Right cardiac atrium (tissue), 5 donors: ENCODE measurements around the gene SRSF8. TPM values are rescaled to one million over a fixed set of nuclear protein-coding genes. Genes with fewer than 3 reads are reported as not detected.

Source experiments
- ATAC-seq, 2 donors: fragments of 200-7000 bp; cut with Tn5 transposase; one replicate each; pipeline versions ENCODE4 v1.8.0 to v1.9.1; 2020; ENCODE audit warnings: moderate library complexity in 2 of 2, mild to moderate bottlenecking in 1 of 2
- DNase-seq, 3 donors: peaks; one replicate each; pipeline ENCODE4 v3.0.0-alpha.2; 2020
- H3K27ac ChIP-seq: one replicate; pipeline ENCODE4 v1.5.1; 2013; ENCODE audit warnings: mild to moderate bottlenecking, low read length, control low read depth, moderate library complexity
- H3K27me3 ChIP-seq: one replicate; pipeline ENCODE4 v1.6.1; 2013; ENCODE audit not compliant: control insufficient read depth, insufficient read depth
- H3K4me1 ChIP-seq: one replicate; pipeline ENCODE4 v1.6.1; 2013; ENCODE audit warnings: low read length; ENCODE audit not compliant: control insufficient read depth, insufficient read depth
- H3K4me3 ChIP-seq: one replicate; pipeline ENCODE4 v1.5.1; 2013; ENCODE audit warnings: low read length, control low read depth
- H3K9me3 ChIP-seq: one replicate; pipeline ENCODE4 v1.6.1; 2013; ENCODE audit warnings: low read length; ENCODE audit not compliant: control insufficient read depth
- WGBS: extraction: QIAGEN DNeasy Blood & Tissue Kit; methylation state at CpG from one replicate; pipeline ENCODE4 v1.1.7; 2013; 5-methylcytosine and 5-hydroxymethylcytosine counted together
- intact Hi-C, 4 donors: fragments of 100-400 bp; cut with DNase I; formaldehyde crosslinking; loops; one replicate each; pipeline versions ENCODE4 v1.11.0 to v1.14.0; 2022 to 2023
- polyA plus RNA-seq: library from polyadenylated mRNA; stranded (reverse); fragments of 200-250 nt; gene quantifications from one replicate; pipeline ENCODE4 v1.2.3, GENCODE V29; 2013
- total RNA-seq, 4 donors: library from RNA; stranded (reverse); fragmentation: NEBNext Ultra II Directional; extraction: Animal tissue kit (Norgen Biotek cat#: 25700); gene quantifications; one replicate each; pipeline ENCODE4 v1.2.1, GENCODE V29; 2021
- donor health status: healthy with polysubstance abuse.
- donor health status: DM: no; HTN: yes; CAD: no.
- donor health status: DM: no; HTN: no; CAD: no.
- donor health status: DM: no; HTN: yes; CAD: no; lungs with severe emphysema.
- donor health status: DM: yes; HTN: yes; CAD: no.

The SRSF8 gene
- total and polyA plus RNA-seq, 5 donors = 30.5 to 39.4 (median 33.9) TPM

DNA sequence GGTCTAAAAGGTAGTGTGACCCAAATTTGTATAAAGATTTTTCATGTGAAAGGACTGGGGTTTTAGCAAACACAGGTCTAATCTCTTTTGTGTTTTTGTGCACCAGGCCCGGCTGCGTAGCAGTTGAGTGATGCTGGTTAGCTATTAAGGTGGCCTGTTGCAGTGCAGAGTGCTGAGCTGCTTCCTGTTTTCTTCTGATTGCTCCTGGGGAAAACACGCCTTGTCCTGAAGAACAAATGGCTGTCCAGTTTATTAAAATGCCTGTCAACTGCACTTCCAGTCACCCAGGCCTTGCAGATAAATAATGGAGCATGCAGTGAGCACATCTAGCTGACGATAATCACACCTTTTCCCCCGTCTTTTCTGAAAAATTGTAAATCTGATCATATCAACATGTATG is 1.8 kb downstream of the SRSF8 start:
- intact Hi-C loops = loop anchor here in 3 of 4 donors (2.0 to 10.0 kb wide), 3 partner anchors 79 to 696 kb away; no protein-coding TSS in a partner anchor
- H3K9me3 ChIP-seq = no peaks in the 10 kb centered on the region
- WGBS = 2% methylated on average over 5 of the region's 5 CpGs
- H3K4me1 ChIP-seq = no peaks in the 10 kb centered on the region
- peak; percentile 90 to 93 for ATAC-seq
- H3K27me3 ChIP-seq = no peaks in the 10 kb centered on the region
- H3K27ac ChIP-seq = no peak overlapping the region
- DNase-seq = peak; percentile 76 to 89 (median 79)
- peak overlapping the region; percentile 82 for H3K4me3 ChIP-seq

DNA sequence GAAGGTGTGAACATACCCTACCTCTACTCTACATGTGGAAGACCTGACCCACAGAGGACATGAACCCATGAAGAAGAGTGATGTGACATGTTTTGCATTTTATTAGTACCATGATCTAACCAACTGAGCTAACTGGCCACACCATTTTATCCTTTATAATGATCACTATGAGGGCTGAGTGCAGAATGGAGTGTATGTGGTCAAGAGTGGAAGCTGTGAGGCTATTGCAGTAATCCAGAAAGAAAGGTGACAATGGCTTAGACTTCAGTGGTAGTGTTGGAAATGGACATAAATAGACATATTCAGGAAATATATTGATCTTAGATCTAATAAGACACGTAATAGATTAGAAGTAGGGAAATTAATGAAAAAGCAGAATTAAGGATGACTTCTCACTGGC is 3.8 kb downstream of the SRSF8 start:
- 92% methylated on average over 1 of the region's 1 CpG for WGBS
- Histone ChIP-seq H3K9me3 (no peaks in the 10 kb centered on the region), H3K27me3 (no peaks in the 10 kb centered on the region), H3K4me1 (peaks cover 6% of the 10 kb centered on the region), H3K27ac (no peak overlapping the region), H3K4me3 (no peak overlapping the region)
- no peak for DNase-seq
- intact Hi-C loops = no loop called here
- no peak for ATAC-seq

- ATAC-seq (no peak), DNase-seq (no peak)
- H3K27ac ChIP-seq = no peak overlapping the region
- H3K9me3 ChIP-seq = no peaks in the 10 kb centered on the region
- peaks cover 6% of the 10 kb centered on the region for H3K4me1 ChIP-seq
- H3K27me3 ChIP-seq = no peaks in the 10 kb centered on the region
- intact Hi-C loops = no loop called here
- H3K4me3 ChIP-seq = no peak overlapping the region
Observed at GRCh38 chr11:95072948-95073347, 6.2 kb downstream of the SRSF8 start.

DNA sequence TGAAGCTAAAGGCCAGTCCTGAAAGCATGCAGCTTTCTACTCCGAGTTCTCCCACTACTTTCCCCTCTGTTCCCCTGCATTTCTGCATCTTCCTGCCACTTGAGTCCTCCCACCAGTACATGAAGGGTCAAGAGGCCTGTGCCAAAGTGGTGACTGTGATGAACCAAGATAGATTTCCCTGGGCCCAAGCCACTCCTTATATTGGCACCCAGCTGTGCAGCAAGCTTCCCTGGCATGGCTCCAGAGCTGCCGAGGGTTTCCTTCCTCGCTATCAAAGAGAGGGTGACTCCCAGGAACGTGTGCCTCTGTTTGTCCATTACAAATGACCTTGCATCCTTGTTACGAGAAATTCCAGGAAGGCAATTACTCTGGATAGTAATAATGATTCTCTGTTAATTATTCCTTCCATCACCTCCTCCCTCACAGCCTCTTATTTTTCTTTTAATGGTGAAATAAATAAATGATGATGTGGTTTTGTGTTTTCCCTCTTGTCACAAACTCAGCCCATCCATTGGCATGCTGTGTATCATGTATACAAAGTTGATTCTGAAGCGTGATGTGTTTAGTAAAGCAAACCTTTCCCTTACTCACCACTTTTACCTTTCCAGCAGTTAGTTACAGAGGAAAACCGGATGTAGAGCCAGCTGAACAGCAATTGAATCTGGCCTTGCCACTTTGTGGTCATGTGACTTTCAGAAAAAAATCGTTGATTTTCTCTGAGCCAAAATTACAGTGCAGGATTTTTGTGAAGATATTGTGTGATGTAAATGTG is 8.3 kb downstream of the SRSF8 start:
- Histone ChIP-seq H3K4me3 (no peak overlapping the region), H3K9me3 (no peaks in the 10 kb centered on the region), H3K4me1 (peaks cover 6% of the 10 kb centered on the region), H3K27me3 (no peaks in the 10 kb centered on the region), H3K27ac (peak overlapping the region; percentile 28)
- DNase-seq (peak; percentile 82 to 88 (median 87)), ATAC-seq (peak; percentile 83 to 90)
- intact Hi-C loops = no loop called here
- 23% methylated on average over 8 of the region's 8 CpGs for WGBS

DNA sequence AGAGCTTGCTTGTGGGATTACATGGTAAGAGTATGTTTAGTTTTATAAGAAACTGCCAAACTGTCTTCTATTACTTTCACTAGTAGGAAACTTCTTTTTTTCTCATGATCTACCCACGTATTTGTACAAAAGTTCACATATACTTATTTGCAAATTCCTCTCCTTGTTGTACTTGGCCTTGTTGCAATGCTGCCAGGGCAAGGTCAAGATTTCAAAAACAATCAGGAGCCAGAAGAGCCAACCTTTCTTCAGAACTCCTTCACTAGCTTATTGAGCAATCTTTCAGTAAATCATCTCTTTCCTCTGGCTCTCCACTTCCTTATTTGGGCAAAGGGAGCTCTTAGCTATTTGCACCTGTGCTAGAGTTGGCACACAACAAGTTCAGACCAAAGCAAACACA is 9.7 kb downstream of the SRSF8 start:
- DNase-seq (peak in 1 of 3 donors; percentile 60), ATAC-seq (peak; percentile 41 to 59)
- Histone ChIP-seq H3K9me3 (no peaks in the 10 kb centered on the region), H3K27ac (no peak overlapping the region), H3K4me1 (peaks cover 6% of the 10 kb centered on the region), H3K4me3 (no peak overlapping the region), H3K27me3 (no peaks in the 10 kb centered on the region)
- WGBS = 39% methylated on average over 1 of the region's 1 CpG
- intact Hi-C loops = no loop called here

DNA sequence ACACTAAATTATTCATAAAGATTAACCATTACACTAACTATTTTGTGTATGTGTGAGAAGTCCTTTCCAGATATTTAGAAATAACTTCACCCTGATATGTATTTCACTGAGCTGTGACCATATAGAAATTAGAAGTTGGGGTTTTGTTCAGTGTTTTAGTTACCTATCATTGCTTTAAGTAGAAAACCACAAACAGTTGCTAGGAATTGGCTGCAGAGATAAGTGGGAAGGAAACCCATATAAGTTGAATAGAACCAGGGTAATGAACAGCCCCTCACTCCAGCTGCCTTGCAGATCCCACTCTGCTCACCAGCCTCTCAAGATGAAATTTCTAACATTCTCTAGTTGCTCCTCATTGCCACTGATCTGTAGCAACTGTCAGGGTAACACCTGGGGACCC is 10.3 kb downstream of the SRSF8 start:
- H3K27ac ChIP-seq = no peak overlapping the region
- intact Hi-C loops = no loop called here
- no peaks in the 10 kb centered on the region for H3K9me3 ChIP-seq
- H3K4me3 ChIP-seq = no peak overlapping the region
- no peaks in the 10 kb centered on the region for H3K27me3 ChIP-seq
- no peak for ATAC-seq
- DNase-seq = no peak
- peaks cover 6% of the 10 kb centered on the region for H3K4me1 ChIP-seq

- no peak for ATAC-seq
- Histone ChIP-seq H3K27ac (no peak overlapping the region), H3K4me1 (peaks cover 9% of the 10 kb centered on the region), H3K4me3 (no peak overlapping the region), H3K9me3 (no peaks in the 10 kb centered on the region), H3K27me3 (no peaks in the 10 kb centered on the region)
- intact Hi-C loops = no loop called here
- no peak for DNase-seq
- 86% methylated on average over 1 of the region's 1 CpG for WGBS
Observed at GRCh38 chr11:95078526-95078925, 11.8 kb downstream of the SRSF8 start.

DNA sequence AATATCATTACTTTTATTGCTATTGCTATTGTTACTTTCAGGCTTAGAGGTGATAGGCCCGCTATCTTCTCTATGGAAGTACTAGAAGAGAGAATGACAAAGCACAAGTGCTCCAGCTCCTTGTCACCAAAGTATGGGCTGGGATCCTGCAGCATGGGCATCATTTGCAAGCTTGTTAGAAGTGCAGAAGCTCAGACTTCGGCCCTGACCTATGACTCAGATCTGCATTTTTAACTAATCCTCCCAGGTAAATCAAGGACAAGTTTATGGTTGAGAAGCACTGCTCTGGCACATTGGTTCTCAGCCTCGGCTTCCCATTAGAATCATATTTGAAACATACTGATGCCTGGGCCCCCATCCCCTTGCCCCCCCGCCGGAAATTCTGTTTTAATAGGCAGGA is 14.3 kb downstream of the SRSF8 start:
- Histone ChIP-seq H3K4me1 (peaks cover 3% of the 10 kb centered on the region), H3K4me3 (no peak overlapping the region), H3K9me3 (no peaks in the 10 kb centered on the region), H3K27me3 (no peaks in the 10 kb centered on the region), H3K27ac (peak overlapping the region; percentile 30)
- intact Hi-C loops = no loop called here
- no peak for ATAC-seq
- DNase-seq = no peak
- WGBS = 59% methylated on average over 5 of the region's 5 CpGs

DNA sequence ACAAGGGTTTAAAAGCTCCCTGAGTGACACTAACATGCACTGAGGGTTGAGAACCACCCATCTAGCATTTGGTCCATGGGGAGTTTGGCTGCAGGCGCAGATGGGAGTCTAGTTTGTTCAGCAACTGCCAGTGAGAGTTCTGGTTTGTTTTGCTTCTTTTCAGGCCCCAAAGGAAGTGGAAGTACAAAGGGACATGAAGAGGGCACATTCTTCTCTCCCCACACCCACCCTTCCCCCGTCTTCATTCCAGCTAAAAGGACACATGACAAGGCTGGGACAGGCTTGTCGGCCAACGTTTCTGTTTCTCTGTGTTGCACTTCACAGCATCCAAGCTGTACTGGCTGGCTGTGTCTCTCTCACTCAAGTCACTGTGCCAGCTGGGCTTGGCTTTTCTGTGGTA is 14.7 kb downstream of the SRSF8 start:
- Histone ChIP-seq H3K27me3 (no peaks in the 10 kb centered on the region), H3K9me3 (no peaks in the 10 kb centered on the region), H3K27ac (peak overlapping the region; percentile 85), H3K4me3 (no peak overlapping the region), H3K4me1 (peaks cover 3% of the 10 kb centered on the region)
- WGBS = 24% methylated on average over 4 of the region's 4 CpGs
- intact Hi-C loops = no loop called here
- DNase-seq (peak; percentile 28 to 83 (median 67)), ATAC-seq (peak; percentile 76 to 93)

GRCh38 chr11:95082576-95083001 is 15.9 kb downstream of the SRSF8 start:
- Histone ChIP-seq H3K27me3 (no peaks in the 10 kb centered on the region), H3K4me3 (no peak overlapping the region), H3K9me3 (no peaks in the 10 kb centered on the region), H3K4me1 (peaks cover 3% of the 10 kb centered on the region), H3K27ac (peak overlapping the region; percentile 85)
- WGBS = 91% methylated on average over 2 of the region's 2 CpGs
- intact Hi-C loops = no loop called here
- no peak for ATAC-seq
- no peak for DNase-seq

GRCh38 chr11:95084509-95084908 is 17.8 kb downstream of the SRSF8 start:
- Histone ChIP-seq H3K27ac (no peak overlapping the region), H3K9me3 (no peaks in the 10 kb centered on the region), H3K27me3 (no peaks in the 10 kb centered on the region), H3K4me1 (peaks cover 3% of the 10 kb centered on the region), H3K4me3 (no peak overlapping the region)
- intact Hi-C loops = no loop called here
- ATAC-seq (no peak), DNase-seq (no peak)
